Measurements from ENCODE around the gene SNRNP48.

SNRNP48 gene

DNA sequence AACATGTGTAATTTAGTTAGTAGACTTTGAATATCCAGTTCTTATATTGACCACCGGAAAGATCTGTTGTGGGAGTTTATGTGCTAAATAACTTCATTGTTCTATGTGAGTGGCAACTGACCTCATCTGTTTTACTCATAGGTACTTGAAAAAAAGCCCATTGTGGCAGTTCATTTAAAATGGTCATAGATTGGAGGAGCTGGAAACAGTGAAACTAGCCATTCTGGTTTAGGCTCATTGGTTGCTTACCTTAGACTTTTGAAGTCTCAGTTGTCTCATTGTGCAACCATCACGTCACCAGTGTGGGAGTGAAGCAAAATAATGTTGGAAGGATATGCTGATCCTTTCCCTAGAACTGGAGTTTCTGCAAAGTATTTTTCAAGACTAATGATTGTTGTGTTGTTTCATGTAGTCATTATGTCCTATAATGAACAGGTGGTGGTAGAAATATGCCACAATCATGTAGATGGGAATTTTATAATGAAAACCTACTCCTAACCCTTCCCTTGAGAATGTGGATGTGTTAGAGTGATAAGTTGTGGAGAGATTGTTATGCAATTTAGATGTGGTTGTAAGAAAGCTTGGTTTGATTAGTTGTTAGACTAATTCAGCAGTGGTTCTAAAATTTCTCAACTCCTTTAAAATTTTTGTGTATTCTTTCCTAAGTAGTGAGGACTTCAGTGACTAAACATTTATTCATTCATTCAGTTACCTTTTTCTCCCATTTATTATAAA lies 30.2 kb upstream of the SNRNP48 start:
- no peak for DNase-seq

- DNase-seq, result no peak
These were observed 28.6 kb upstream of the SNRNP48 start for GRCh38 chr6:7561153-7561964.

DNA sequence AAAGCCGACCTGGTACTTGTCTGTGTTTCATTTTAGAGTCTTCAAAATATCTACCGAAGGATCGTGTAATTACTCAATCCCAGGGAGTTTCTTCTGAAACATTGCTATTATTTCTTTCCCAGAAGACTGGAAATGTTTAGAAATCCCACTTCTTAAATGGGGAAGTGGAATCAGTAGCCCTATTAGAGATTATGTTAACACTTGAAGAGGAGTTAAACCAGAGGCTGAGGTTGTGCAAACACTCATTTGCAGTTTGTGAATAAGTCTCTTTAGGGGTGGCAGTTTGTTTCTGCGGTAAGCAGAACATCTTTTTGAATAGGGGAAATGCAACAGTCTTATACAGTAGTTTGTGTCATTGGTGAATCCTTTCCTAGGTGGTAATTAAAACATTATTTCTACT lies 27.2 kb upstream of the SNRNP48 start:
- no peak for DNase-seq

GRCh38 chr6:7566107-7566506 lies 23.9 kb upstream of the SNRNP48 start:
- no peak for DNase-seq

DNA sequence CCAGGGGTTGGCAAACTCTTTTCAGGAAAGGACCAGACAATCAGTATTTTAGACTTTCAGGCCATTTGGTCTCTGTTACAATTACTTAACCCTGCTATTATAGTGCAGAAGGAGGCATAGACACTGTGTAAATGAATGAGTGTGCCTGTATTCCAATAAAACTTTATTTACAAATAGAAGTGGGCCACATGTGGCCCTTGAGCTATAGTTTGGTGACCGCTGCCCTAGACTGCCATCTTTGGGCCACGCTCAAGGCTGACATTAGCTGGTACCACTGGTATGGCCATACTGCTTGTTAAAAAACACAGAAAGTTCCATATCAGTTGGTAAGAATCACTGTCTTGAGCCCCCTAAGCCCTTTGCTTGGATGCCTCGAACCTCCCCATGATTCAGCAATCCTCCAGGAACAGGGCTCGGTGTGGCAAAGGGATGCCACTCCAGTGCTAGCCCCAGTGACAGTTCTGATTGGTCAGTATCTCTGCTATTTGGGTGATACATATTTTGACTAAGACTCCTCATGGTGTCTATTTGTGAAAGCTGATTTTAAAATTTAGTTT lies 23.3 kb upstream of the SNRNP48 start:
- no peak for DNase-seq

DNA sequence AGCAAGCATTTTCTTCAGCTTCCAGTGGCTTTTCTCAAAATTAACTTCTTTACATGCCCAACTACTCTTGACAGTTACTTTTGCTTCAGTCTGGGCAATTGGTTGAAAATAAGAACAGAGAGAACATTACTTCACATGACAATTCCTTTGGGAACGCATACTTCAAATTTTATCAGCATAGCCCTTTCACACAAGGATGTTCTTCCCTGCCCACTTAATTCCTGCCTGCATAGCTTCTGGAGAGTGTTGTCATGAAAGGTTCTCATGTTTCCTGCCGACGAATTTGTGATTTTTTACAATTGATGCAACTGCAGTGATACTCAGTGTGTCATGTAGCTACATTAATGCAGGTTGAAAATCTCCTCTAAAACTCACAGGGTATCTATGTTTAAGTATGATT lies 22.0 kb upstream of the SNRNP48 start:
- DNase-seq, result no peak

DNA sequence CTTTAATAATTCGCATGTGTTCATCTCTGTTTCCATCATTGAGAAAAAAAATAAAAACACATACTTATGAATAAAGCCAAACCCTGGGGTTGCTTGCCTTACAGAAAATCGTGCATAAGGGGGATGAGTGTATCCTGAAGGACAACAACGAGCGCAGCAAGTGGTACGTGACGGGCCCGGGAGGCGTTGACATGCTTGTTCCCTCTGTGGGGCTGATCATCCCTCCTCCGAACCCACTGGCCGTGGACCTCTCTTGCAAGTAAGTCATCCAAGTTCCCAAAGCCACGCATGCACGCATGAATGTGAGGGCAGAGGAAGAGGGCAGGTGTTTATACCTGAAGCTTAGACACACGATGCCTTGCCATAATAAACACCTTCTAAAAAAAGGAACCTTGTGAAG lies 20.9 kb upstream of the SNRNP48 start:
- DNase-seq, result no peak

- no peak for DNase-seq
These were observed 17.6 kb upstream of the SNRNP48 start for GRCh38 chr6:7572213-7572943.

- DNase-seq, result no peak
These were observed 15.5 kb upstream of the SNRNP48 start for GRCh38 chr6:7574500-7574899.

GRCh38 chr6:7578516-7578915 lies 11.5 kb upstream of the SNRNP48 start:
- DNase-seq, result no peak

GRCh38 chr6:7578931-7579330 lies 11.1 kb upstream of the SNRNP48 start:
- DNase-seq, result no peak

GRCh38 chr6:7579851-7580250 lies 10.1 kb upstream of the SNRNP48 start:
- DNase-seq, result no peak

DNA sequence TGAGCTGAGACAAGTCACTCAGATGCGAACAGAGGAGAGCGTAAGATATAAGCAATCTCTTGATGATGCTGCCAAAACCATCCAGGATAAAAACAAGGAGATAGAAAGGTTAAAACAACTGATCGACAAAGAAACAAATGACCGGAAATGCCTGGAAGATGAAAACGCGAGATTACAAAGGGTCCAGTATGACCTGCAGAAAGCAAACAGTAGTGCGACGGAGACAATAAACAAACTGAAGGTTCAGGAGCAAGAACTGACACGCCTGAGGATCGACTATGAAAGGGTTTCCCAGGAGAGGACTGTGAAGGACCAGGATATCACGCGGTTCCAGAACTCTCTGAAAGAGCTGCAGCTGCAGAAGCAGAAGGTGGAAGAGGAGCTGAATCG lies 9.5 kb upstream of the SNRNP48 start:
- no peak for DNase-seq

DNA sequence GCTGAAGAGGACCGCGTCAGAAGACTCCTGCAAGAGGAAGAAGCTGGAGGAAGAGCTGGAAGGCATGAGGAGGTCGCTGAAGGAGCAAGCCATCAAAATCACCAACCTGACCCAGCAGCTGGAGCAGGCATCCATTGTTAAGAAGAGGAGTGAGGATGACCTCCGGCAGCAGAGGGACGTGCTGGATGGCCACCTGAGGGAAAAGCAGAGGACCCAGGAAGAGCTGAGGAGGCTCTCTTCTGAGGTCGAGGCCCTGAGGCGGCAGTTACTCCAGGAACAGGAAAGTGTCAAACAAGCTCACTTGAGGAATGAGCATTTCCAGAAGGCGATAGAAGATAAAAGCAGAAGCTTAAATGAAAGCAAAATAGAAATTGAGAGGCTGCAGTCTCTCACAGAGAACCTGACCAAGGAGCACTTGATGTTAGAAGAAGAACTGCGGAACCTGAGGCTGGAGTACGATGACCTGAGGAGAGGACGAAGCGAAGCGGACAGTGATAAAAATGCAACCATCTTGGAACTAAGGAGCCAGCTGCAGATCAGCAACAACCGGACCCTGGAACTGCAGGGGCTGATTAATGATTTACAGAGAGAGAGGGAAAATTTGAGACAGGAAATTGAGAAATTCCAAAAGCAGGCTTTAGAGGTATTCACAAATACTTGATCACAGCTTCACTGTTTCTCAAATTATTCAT lies 8.9 kb upstream of the SNRNP48 start:
- DNase-seq, result no peak

DNA sequence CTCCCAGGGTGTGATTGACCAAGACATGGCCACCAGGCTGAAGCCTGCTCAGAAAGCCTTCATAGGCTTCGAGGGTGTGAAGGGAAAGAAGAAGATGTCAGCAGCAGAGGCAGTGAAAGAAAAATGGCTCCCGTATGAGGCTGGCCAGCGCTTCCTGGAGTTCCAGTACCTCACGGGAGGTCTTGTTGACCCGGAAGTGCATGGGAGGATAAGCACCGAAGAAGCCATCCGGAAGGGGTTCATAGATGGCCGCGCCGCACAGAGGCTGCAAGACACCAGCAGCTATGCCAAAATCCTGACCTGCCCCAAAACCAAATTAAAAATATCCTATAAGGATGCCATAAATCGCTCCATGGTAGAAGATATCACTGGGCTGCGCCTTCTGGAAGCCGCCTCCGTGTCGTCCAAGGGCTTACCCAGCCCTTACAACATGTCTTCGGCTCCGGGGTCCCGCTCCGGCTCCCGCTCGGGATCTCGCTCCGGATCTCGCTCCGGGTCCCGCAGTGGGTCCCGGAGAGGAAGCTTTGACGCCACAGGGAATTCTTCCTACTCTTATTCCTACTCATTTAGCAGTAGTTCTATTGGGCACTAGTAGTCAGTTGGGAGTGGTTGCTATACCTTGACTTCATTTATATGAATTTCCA lies 4.6 kb upstream of the SNRNP48 start:
- no peak for DNase-seq

GRCh38 chr6:7587631-7588100 lies 2.3 kb upstream of the SNRNP48 start:
- DNase-seq, result no peak

DNA sequence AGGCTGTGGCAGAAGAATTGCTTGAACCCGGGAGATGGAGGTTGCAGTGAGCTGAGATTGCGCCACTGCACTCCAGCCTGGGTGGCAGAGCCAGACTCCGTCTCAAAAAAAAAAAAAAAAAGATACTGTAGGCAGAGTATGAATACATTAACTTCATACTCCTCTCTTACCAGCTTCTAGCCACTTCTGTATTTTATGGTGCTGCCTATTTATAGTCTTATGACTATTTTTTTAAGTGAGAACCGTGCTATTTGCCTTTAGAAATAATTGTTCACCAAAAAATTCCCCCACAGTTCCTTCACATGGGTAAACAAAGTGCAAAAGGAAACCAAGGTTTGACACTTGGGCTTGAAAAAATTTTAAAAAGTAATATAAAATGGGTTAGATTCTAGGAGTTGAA lies 1.5 kb upstream of the SNRNP48 start:
- no peak for DNase-seq

DNA sequence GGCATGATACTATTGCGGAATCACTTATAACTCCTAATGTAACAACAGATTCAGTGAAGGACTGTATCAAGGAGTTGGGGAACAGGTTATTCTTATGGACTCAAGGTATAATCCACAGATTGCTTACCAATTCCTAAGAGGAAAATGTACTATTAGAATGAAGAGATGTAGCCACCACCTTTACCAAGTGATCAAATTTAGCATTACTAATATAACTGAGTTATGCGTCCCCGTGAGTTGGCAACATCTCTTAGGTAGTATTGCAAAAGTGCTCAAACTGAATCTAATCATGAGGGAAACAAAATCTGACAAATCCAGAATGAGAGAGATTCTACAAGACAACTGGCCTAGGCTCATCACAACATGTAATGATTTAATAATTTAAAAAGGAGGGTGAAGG lies 777 bp upstream of the SNRNP48 start:
- no peak for DNase-seq

GRCh38 chr6:7590918-7591302 lies 912 bp downstream of the SNRNP48 start:
- DNase-seq, result no peak

- no peak for DNase-seq
These were observed 1.8 kb downstream of the SNRNP48 start for GRCh38 chr6:7591770-7592169.

DNA sequence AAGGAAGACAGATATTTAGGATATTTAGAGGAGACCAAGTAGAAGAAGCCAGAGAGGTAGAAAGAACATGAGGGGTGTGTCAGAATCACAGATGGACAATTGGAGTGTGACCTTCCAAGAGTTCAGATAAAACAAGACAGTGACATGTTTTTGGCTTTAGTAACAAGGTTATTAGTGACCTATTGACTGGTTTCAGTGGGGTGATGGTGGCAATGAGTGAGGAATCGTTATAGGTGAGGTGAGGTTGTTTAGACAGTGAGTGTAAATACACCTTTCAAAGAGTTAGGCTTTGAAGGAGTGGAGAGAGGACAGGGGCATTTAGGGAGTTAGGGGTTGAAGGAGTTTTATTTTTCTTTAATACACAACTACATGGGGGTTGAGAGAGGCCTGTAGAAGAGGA lies 3.2 kb downstream of the SNRNP48 start:
- DNase-seq, result no peak

- DNase-seq, result no peak
These were observed 4.7 kb downstream of the SNRNP48 start for GRCh38 chr6:7594579-7595125.

Data from CD4-positive, alpha-beta T cell treated with Interleukin-17A for 4 hours (primary cell).